Measurements from ENCODE around the gene RBMS3.
"Not testable (repeated sequence)": the region's sequence is repeated elsewhere in the genome, so short reads cannot be mapped to it uniquely, and the experiment has no call there.

GRCh38 chr3:30050116-30050515 lies 769.2 kb downstream of the RBMS3 start:
- TF ChIP-seq POLR2AphosphoS5, POLR2A, CTCF, EP300 (IDR thresholded peaks at IDR 0.05): not testable (repeated sequence)
